ENCODE results near the gene TARDBP.
"Not testable (repeated sequence)": the region's sequence is repeated elsewhere in the genome, so short reads cannot be mapped to it uniquely, and the experiment has no call there.

TARDBP gene

GRCh38 chr1:11042065-11042464 is 29.6 kb downstream of the TARDBP start:
- DNase-seq (ENCODE audit: low read depth in 1 of 2, low spot score in 1 of 2) = no peak

DNA sequence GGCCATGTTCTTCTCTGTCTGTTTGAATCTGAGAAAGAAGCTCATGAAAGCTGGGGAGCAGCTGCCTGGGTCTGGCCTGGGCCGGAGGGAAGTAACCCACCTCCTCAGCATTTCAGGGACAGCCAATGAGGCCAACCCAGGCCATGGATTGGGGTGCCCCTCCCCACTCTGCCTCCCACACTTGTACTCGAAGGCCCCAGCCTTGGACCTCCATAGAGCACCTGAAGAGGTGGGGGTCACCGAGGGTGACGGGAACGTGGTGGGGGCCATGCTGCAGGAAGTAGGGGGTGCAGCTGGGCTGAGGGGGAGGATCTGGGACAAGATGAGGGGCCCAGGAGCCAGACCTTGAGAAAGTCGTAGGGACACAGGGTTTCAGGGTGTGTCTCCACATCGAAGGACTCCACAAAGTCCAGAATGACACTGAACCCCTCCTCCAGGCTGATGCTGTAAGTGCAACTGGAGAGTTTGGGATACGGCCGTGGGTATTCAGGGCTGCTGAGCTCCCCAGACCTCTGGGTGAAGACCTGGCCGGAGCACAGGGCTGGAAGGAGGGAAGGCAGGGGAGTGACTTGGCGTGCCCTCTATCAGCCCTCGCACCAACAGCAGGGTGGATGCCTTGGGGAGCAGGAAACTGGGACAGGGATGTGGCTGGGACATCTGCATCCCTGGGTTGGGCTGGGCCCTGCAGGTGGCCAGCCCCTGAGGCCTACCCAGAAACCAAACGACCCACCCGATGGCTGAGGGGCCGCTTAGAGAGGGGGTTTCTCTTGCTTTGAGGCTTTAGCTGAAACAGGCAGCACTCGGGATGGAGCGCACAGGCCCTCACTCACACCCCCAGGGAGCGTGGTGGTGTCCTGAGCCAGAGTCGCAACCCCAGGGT is 30.8 kb downstream of the TARDBP start:
- no peak for DNase-seq (ENCODE audit: low read depth in 1 of 2, low spot score in 1 of 2)

- DNase-seq (ENCODE audit: low read depth in 1 of 2, low spot score in 1 of 2) = no peak
Measured at GRCh38 chr1:11044086-11044848, 31.8 kb downstream of the TARDBP start.

- DNase-seq (ENCODE audit: low read depth in 1 of 2, low spot score in 1 of 2) = no peak
Measured at GRCh38 chr1:11044849-11045427, 32.5 kb downstream of the TARDBP start.

GRCh38 chr1:11045428-11046269 is 33.2 kb downstream of the TARDBP start:
- DNase-seq (ENCODE audit: low read depth in 1 of 2, low spot score in 1 of 2) = no peak

DNA sequence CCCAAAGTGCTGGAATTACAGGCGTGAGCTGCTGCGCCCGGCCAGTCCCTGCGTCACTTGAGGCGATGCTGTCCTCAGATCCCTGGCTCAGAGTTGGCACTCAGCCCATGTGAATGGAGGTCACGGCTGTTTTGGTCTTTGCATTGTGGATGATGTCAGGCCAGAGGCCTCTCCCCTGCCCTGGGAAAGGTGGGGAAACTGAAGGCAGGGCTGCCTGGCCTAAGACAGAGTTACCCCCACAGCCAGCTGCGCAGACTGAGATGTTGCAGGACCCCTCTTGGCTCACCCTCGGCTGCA is 33.8 kb downstream of the TARDBP start:
- no peak for DNase-seq (ENCODE audit: low read depth in 1 of 2, low spot score in 1 of 2)

DNA sequence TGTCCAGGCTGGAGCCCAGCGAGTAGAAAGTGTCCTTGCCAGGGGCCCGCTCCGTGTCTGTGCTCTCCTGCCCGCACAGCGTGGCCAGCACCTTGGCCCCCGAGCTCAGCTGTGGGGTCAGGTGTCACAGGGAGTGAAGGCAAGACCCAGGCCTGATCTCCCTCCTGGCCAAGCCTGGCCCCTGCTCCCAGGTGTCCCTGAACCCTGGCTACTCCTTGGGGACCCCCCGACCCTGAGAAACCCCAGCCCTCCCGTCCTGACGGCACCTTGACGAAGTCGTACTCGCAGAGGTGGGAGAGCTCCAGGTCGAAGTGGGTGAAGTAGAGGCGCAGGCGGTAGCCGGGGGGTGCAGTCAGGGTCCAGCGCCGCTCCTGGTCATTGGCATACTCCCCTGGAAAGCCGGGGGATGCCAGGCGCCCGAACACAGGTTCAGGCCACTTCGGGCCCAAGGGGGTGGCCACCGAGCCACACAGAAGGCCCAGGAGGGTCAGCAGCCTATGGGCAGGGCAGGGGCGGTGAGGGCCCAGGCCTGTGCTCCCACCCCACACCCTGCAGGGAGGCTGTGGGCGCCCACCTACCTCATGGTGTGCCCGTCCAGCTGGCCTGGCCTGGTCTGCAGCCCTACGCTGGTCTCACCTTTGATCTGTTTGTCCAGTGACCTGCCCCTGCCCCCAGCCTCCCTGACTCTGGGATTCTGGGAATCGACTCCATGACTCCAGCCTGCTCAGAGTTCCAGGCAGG is 34.3 kb downstream of the TARDBP start, which contains the start of gene MASP2:
MASP2 (minus strand) TSS at position 615 of the 741 bp plus-strand sequence; CDS start at position 583, 32 bp downstream.
- no peak for DNase-seq (ENCODE audit: low read depth in 1 of 2, low spot score in 1 of 2)

DNA sequence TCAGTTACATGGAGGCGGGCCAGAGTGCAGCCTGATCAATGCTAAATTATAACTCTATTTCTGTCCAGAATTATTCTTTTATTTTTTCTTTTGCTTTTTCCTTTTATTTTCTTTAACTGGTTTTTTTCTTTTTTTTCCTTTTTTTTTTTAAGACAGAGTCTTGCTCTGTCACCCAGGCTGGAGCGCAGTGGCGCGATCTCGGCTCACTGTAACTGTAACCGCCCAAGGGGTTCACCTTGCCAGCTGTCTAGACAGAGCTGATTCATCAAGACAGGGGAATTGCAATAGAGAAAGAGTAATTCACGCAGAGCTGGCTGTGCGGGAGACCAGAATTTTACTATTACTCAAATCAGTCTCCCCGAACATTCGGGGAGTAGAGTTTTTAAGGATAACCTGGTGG is 38.7 kb downstream of the TARDBP start:
- not testable (repeated sequence) for DNase-seq (ENCODE audit: low read depth in 1 of 2, low spot score in 1 of 2)

GRCh38 chr1:11051781-11052511 is 39.5 kb downstream of the TARDBP start:
- DNase-seq (ENCODE audit: low read depth in 1 of 2, low spot score in 1 of 2) = no peak

GRCh38 chr1:11052839-11053757 is 40.6 kb downstream of the TARDBP start:
- DNase-seq (ENCODE audit: low read depth in 1 of 2, low spot score in 1 of 2) = no peak

GRCh38 chr1:11053758-11054137 is 41.3 kb downstream of the TARDBP start:
- no peak for DNase-seq (ENCODE audit: low read depth in 1 of 2, low spot score in 1 of 2)

DNA sequence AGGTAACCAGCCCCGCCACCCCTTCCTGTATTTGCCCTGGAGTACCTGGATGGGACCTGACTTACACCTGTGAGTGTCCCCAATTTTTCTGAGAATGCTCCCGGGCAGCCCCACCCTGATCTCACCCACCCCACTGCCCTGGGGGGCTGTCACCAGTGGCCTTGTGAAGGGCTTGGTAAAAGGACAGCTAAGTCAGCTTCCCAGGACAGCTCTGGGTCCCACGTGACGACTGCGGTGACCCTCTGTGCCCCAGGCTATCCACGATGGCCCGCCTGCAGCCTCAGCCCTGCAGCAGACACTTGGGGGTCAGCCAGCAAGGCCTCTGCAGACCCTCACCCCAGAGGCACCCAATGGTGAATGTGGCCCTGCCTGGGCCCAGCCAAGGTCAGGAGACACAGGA is 41.7 kb downstream of the TARDBP start:
- no peak for DNase-seq (ENCODE audit: low read depth in 1 of 2, low spot score in 1 of 2)

DNA sequence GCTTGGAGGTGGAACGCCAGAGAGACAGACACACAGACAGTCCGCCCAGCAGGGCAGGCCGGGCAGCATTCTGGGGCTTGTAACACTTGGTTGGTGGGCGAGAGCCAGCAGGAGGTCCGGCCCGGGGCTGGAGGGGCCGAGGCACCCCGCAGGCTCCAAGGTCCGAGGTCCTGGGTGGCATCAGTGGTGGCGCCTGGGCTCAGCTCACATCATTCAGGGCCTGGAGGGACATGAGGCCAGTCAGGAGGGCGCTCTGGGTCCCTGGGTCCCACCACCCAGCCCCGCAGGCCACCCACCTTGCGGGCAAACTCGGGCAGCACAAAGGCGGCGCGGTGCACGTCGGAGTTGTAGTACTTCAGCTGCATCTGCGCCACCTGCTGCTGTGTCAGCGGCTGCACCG is 42.2 kb downstream of the TARDBP start:
- no peak for DNase-seq (ENCODE audit: low read depth in 1 of 2, low spot score in 1 of 2)

GRCh38 chr1:11055676-11056075 is 43.2 kb downstream of the TARDBP start:
- no peak for DNase-seq (ENCODE audit: low read depth in 1 of 2, low spot score in 1 of 2)

- no peak for DNase-seq (ENCODE audit: low read depth in 1 of 2, low spot score in 1 of 2)
Measured at GRCh38 chr1:11056504-11056903, 44.0 kb downstream of the TARDBP start.

GRCh38 chr1:11057477-11057876 is 45.0 kb downstream of the TARDBP start:
- DNase-seq (ENCODE audit: low read depth in 1 of 2, low spot score in 1 of 2) = no peak

DNA sequence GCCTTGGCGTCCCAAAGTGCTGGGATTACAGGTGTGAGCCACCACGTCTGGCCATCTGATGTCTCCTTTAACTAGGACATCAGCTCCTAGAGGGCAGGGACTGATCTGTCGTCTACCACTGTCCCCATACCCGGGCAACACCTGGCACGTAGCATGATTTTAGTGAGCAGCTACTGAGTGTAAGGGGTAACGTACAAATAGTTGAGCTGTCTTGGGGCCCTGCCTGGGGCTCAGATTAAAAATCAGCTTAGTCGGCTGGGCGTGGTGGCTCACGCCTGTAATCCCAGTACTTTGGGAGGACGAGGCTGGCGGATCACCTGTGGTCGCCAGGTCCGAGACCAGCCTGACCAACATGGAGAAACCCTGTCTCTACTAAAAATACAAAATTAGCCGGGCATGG is 45.6 kb downstream of the TARDBP start:
- DNase-seq (ENCODE audit: low read depth in 1 of 2, low spot score in 1 of 2) = no peak

- DNase-seq (ENCODE audit: low read depth in 1 of 2, low spot score in 1 of 2) = no peak
Measured at GRCh38 chr1:11058595-11059154, 46.2 kb downstream of the TARDBP start.

Measured in activated CD4-positive, alpha-beta T cell treated with anti-CD3 and anti-CD28 coated beads, Interleukin-2, amount 50 U/mL, for 24 hours (primary cell).